HG03139 (cell line): ENCODE data around the gene THYN1.

Experiments used
- ATAC-seq: cut with Tn5 transposase; IDR thresholded peaks from one replicate; pipeline ENCODE4 v1.9.1; 2021; ENCODE audit not compliant: unreplicated experiment

THYN1 gene

GRCh38 chr11:134250675-134251074, 2.5 kb downstream of the THYN1 start:
- ATAC-seq, result no peak

GRCh38 chr11:134250246-134250645, 2.9 kb downstream of the THYN1 start:
- ATAC-seq, result no peak

GRCh38 chr11:134248910-134249480, 4.2 kb downstream of the THYN1 start:
- ATAC-seq, result no peak

GRCh38 chr11:134246678-134247077, 6.5 kb downstream of the THYN1 start:
- no peak for ATAC-seq

- no peak for ATAC-seq
These were observed 7.1 kb downstream of the THYN1 start for GRCh38 chr11:134246100-134246499.

- ATAC-seq, result no peak
These were observed 7.7 kb downstream of the THYN1 start for GRCh38 chr11:134245434-134245833.

GRCh38 chr11:134244593-134244992, 8.6 kb downstream of the THYN1 start:
- ATAC-seq, result peak; percentile 81

GRCh38 chr11:134243913-134244312, 9.2 kb downstream of the THYN1 start:
- ATAC-seq, result no peak

- no peak for ATAC-seq
These were observed 10.8 kb downstream of the THYN1 start for GRCh38 chr11:134242376-134242775.

GRCh38 chr11:134240592-134240991, 12.6 kb downstream of the THYN1 start:
- no peak for ATAC-seq

GRCh38 chr11:134238956-134239355, 14.2 kb downstream of the THYN1 start:
- no peak for ATAC-seq

- no peak for ATAC-seq
These were observed 15.6 kb downstream of the THYN1 start for GRCh38 chr11:134237557-134237922.

GRCh38 chr11:134236834-134237556, 16.2 kb downstream of the THYN1 start:
- ATAC-seq, result no peak

GRCh38 chr11:134235399-134235798, 17.8 kb downstream of the THYN1 start:
- ATAC-seq, result no peak

GRCh38 chr11:134233729-134234179, 19.4 kb downstream of the THYN1 start:
- no peak for ATAC-seq

GRCh38 chr11:134231958-134232659, 21.0 kb downstream of the THYN1 start:
- no peak for ATAC-seq

- no peak for ATAC-seq
These were observed 22.8 kb downstream of the THYN1 start for GRCh38 chr11:134230339-134230738.

GRCh38 chr11:134229126-134229790, 23.9 kb downstream of the THYN1 start:
- ATAC-seq, result no peak

GRCh38 chr11:134228625-134229024, 24.5 kb downstream of the THYN1 start:
- peak; percentile 54 for ATAC-seq

- ATAC-seq, result no peak
These were observed 26.3 kb downstream of the THYN1 start for GRCh38 chr11:134226806-134227325.
